ACC112 (cell line): Measurements from ENCODE around the gene FSD1.

Source experiments
- H2AFZ ChIP-seq: fragments of 200-600 bp; sonication (generic); one replicate; pipeline ENCODE4 v1.6.0; 2017; ENCODE audit warnings: antibody characterized with exemption, low read length; ENCODE audit not compliant: unreplicated experiment
- H3K27ac ChIP-seq: fragments of 200-600 bp; sonication (generic); 2 replicates; pipeline ENCODE4 v1.5.1; 2014; ENCODE audit warnings: low read depth, mild to moderate bottlenecking, antibody characterized with exemption, low read length, moderate library complexity
- H3K27me3 ChIP-seq: fragments of 200-600 bp; sonication (generic); 2 replicates; pipeline ENCODE4 v1.6.1; 2014; ENCODE audit warnings: mild to moderate bottlenecking, antibody characterized with exemption, low read length, moderate library complexity, mixed read lengths; ENCODE audit not compliant: insufficient read depth
- H3K36me3 ChIP-seq: fragments of 200-600 bp; sonication (generic); 2 replicates; pipeline ENCODE4 v1.6.1; 2016; ENCODE audit warnings: mild to moderate bottlenecking, antibody characterized with exemption, low read length, moderate library complexity, mixed read lengths; ENCODE audit not compliant: insufficient read depth
- H3K4me1 ChIP-seq: fragments of 200-600 bp; sonication (generic); one replicate; pipeline ENCODE4 v1.6.1; 2016; ENCODE audit warnings: low read length, mixed read lengths; ENCODE audit not compliant: insufficient read depth, unreplicated experiment, control insufficient read depth
- H3K4me3 ChIP-seq: fragments of 200-600 bp; sonication (generic); 2 replicates; pipeline ENCODE4 v1.5.1; 2014; ENCODE audit warnings: mild to moderate bottlenecking, low read depth, low read length
- H3K79me2 ChIP-seq: fragments of 200-600 bp; sonication (generic); one replicate; pipeline ENCODE4 v1.6.0; 2016; ENCODE audit warnings: low read length; ENCODE audit not compliant: control insufficient read depth, unreplicated experiment, insufficient read depth

Gene FSD1

GRCh38 chr19:4367336-4367723 is 62.9 kb downstream of the FSD1 start:
- no peaks in the 10 kb centered on the region for H3K27me3 ChIP-seq
- no peak overlapping the region for H2AFZ ChIP-seq
- H3K79me2 ChIP-seq = peaks cover 49% of the 10 kb centered on the region
- H3K27ac ChIP-seq = no peak overlapping the region
- H3K4me1 ChIP-seq = peaks cover 21% of the 10 kb centered on the region
- no peaks in the 10 kb centered on the region for H3K36me3 ChIP-seq
- H3K4me3 ChIP-seq = no peak overlapping the region

GRCh38 chr19:4367781-4368127 is 63.4 kb downstream of the FSD1 start:
- H3K36me3 ChIP-seq = no peaks in the 10 kb centered on the region
- no peak overlapping the region for H2AFZ ChIP-seq
- no peak overlapping the region for H3K27ac ChIP-seq
- no peaks in the 10 kb centered on the region for H3K27me3 ChIP-seq
- H3K4me3 ChIP-seq = no peak overlapping the region
- H3K79me2 ChIP-seq = peaks cover 53% of the 10 kb centered on the region
- H3K4me1 ChIP-seq = peaks cover 25% of the 10 kb centered on the region

DNA sequence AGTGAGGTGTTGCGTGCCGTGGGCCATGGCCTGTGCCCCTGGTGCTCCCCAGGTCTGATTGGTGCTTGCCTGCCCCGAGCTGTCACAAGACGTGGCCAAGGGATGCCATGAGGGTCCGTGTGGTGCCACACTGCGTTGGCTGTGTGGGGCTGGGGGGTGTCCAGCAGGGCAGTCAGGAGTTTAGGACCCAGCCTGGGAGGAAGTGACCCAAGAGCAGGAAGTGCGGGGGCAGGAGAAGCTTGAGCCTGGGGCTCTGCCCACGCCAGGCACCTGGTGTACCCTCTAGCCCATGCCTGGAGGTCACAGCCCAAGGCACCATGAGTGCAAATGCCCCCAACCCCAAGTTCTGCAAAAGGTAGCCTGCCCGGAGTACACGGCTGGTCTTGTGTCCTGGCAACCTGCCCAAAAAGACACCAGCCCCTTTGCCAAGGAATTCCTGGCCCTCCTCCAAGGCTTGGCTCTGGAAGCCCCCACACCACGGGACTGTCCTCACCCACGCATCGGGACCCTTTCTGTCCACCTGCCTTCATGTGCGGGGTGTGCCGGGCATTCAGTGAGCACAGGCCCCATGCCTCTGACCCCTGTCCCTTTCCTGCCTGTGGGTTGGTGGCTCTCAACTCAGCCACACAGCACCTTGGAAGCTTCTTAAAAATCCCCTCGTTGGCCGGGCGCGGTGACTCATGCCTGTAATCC is 63.9 kb downstream of the FSD1 start:
- H3K4me3 ChIP-seq = no peak overlapping the region
- peaks cover 58% of the 10 kb centered on the region for H3K79me2 ChIP-seq
- H3K27ac ChIP-seq = no peak overlapping the region
- no peaks in the 10 kb centered on the region for H3K27me3 ChIP-seq
- peaks cover 30% of the 10 kb centered on the region for H3K4me1 ChIP-seq
- no peaks in the 10 kb centered on the region for H3K36me3 ChIP-seq
- no peak overlapping the region for H2AFZ ChIP-seq

DNA sequence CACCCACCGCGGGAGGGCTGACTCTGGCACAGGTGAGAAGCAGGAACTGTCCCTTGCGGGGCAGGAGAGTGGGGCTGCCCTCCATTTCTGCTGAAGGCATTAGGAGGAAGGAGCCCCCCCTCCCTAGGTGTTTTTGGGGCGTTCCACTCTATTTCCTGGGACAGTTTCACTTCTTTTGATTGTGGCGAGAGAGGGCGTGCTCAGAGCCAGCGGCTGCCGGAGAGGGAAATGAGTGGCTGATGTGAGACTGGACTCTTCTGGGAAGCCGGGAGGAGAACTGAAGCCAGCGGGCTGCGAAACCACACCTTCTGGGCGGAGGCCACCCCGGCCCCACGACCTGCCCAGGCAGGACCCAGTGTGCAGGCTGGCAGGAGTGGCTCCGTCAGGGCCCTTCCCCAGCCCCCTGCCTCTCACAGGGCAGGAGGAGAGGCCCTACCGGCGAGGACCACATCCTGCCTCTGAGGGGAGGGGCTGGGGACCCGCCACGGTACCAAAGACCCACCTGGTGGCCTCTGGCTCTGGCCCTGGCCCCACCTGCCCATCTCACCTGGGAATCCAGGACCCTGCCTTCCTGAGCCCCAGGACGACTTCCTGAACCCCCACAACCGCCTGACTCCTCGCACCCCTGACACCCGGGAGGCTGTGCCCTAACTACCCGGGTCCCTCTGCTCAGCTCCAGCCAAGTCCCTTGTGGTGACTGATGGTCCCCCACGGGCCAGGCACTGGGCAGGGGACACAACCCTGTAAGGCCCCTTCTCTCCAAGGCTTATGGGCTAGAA is 64.9 kb downstream of the FSD1 start:
- Histone ChIP-seq H2AFZ (no peak overlapping the region), H3K27me3 (no peaks in the 10 kb centered on the region), H3K36me3 (no peaks in the 10 kb centered on the region), H3K27ac (peak overlapping the region; percentile 43), H3K4me3 (no peak overlapping the region), H3K79me2 (peaks cover 64% of the 10 kb centered on the region), H3K4me1 (peaks cover 40% of the 10 kb centered on the region)

GRCh38 chr19:4369888-4370260 is 65.5 kb downstream of the FSD1 start:
- no peak overlapping the region for H3K4me3 ChIP-seq
- H3K27ac ChIP-seq = no peak overlapping the region
- H3K27me3 ChIP-seq = no peaks in the 10 kb centered on the region
- H2AFZ ChIP-seq = no peak overlapping the region
- no peaks in the 10 kb centered on the region for H3K36me3 ChIP-seq
- peaks cover 64% of the 10 kb centered on the region for H3K79me2 ChIP-seq
- H3K4me1 ChIP-seq = peaks cover 43% of the 10 kb centered on the region

DNA sequence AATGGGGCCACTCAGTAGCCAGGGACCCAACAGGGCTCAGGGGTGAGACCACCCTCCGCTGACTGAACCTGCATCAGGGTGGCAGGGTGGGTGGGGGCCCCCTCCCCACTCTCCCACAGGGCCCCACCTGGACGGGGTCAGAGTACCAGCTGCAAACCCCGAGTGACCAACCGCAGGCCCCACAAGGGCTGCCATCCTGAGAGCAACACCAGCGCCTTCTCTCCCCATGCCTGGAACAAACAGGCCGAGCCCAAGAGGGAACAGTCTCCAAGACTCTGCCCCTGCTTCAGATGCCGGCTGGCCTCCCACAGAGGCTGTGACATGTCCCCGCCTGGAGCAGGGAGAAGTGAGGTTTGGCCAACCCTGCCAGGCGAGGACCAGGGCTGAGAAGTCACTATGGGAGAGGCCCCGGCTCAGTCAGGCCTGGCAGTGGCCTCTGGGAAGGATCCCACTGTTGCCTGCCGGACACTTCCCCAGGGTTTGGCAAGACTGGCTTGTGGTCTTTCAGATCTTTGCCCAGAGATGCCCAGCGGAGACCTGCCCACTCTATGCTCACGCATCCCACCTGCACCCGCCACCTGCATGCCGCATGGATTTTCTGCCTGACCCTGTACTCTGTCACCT is 66.1 kb downstream of the FSD1 start:
- Histone ChIP-seq H3K27me3 (no peaks in the 10 kb centered on the region), H2AFZ (no peak overlapping the region), H3K27ac (no peak overlapping the region), H3K79me2 (peaks cover 64% of the 10 kb centered on the region), H3K36me3 (no peaks in the 10 kb centered on the region), H3K4me3 (no peak overlapping the region), H3K4me1 (peaks cover 50% of the 10 kb centered on the region)

GRCh38 chr19:4371247-4372164 is 67.1 kb downstream of the FSD1 start:
- no peaks in the 10 kb centered on the region for H3K36me3 ChIP-seq
- no peaks in the 10 kb centered on the region for H3K27me3 ChIP-seq
- no peak overlapping the region for H3K4me3 ChIP-seq
- H2AFZ ChIP-seq = no peak overlapping the region
- H3K4me1 ChIP-seq = peaks cover 60% of the 10 kb centered on the region
- H3K27ac ChIP-seq = no peak overlapping the region
- peaks cover 70% of the 10 kb centered on the region for H3K79me2 ChIP-seq

GRCh38 chr19:4372165-4373012 is 68.0 kb downstream of the FSD1 start:
- 0 out of 2 replicates have a peak overlapping the region, but pooled peaks have one; percentile 94 for H3K27ac ChIP-seq
- no peak overlapping the region for H3K4me3 ChIP-seq
- H2AFZ ChIP-seq = no peak overlapping the region
- H3K27me3 ChIP-seq = no peaks in the 10 kb centered on the region
- H3K79me2 ChIP-seq = peaks cover 79% of the 10 kb centered on the region
- peaks cover 68% of the 10 kb centered on the region for H3K4me1 ChIP-seq
- no peaks in the 10 kb centered on the region for H3K36me3 ChIP-seq

GRCh38 chr19:4373013-4373367 is 68.6 kb downstream of the FSD1 start:
- Histone ChIP-seq H2AFZ (no peak overlapping the region), H3K27me3 (no peaks in the 10 kb centered on the region), H3K4me3 (no peak overlapping the region), H3K79me2 (peaks cover 79% of the 10 kb centered on the region), H3K36me3 (no peaks in the 10 kb centered on the region), H3K4me1 (peaks cover 70% of the 10 kb centered on the region), H3K27ac (peak overlapping the region; percentile 94)
